Prostate gland (tissue), 2 donors: ENCODE data around the gene APCDD1L.
"Not testable (repeated sequence)": the region's sequence is repeated elsewhere in the genome, so short reads cannot be mapped to it uniquely, and the experiment has no call there.

Experiments used
- CTCF ChIP-seq, 4 experiments: fragments of 200-600 bp in 2 of 4; fragments of 450-650 bp in 2 of 4; sonication (generic) in 2 of 4; IDR thresholded peaks; 1 replicate in 3 of 4; 2 replicates in 1 of 4; pipeline ENCODE4 v1.5.1; 2016 to 2019; ENCODE audit warnings: antibody characterized with exemption in 4 of 4, mild to moderate bottlenecking in 2 of 4, moderate library complexity in 2 of 4
- POLR2A ChIP-seq: fragments of 450-650 bp; IDR thresholded peaks from one replicate; pipeline ENCODE4 v1.6.1; 2016; ENCODE audit warnings: antibody characterized with exemption, mild to moderate bottlenecking
- POLR2AphosphoS5 ChIP-seq: sonication (generic); formaldehyde crosslinking; IDR thresholded peaks from one replicate; pipeline ENCODE4 v1.6.1; 2017; ENCODE audit warnings: antibody characterized with exemption

GRCh38 chr20:58542034-58542410 lies 26.8 kb upstream of the APCDD1L start:
- TF ChIP-seq CTCF (IDR thresholded peaks at IDR 0.05); POLR2A; POLR2AphosphoS5: not testable (repeated sequence)
